Osteocyte (in vitro differentiated cells): ENCODE data around the gene PKP1. TPM values are rescaled to one million over a fixed set of nuclear protein-coding genes. Genes with fewer than 3 reads are reported as not detected.

Experiments used
- DNase-seq: peaks from one replicate; pipeline ENCODE4 v3.0.0; 2021; ENCODE audit warnings: mixed read lengths; ENCODE audit not compliant: unreplicated experiment; ENCODE audit errors: extremely low spot score
- H3K27ac Mint-ChIP-seq: one replicate; pipeline ENCODE4 v1.8.0; 2021; ENCODE audit warnings: mild to moderate bottlenecking, mixed read lengths; ENCODE audit not compliant: unreplicated experiment
- H3K27me3 Mint-ChIP-seq: one replicate; pipeline ENCODE4 v1.8.0; 2021; ENCODE audit warnings: mixed read lengths; ENCODE audit not compliant: unreplicated experiment
- H3K36me3 Mint-ChIP-seq: one replicate; pipeline ENCODE4 v1.8.0; 2021; ENCODE audit warnings: mixed read lengths; ENCODE audit not compliant: unreplicated experiment
- H3K4me1 Mint-ChIP-seq: one replicate; pipeline ENCODE4 v1.8.0; 2021; ENCODE audit warnings: mixed read lengths; ENCODE audit not compliant: unreplicated experiment
- H3K4me3 Mint-ChIP-seq: one replicate; pipeline ENCODE4 v1.8.0; 2021; ENCODE audit warnings: mild to moderate bottlenecking, moderate library complexity, mixed read lengths; ENCODE audit not compliant: unreplicated experiment
- H3K9me3 Mint-ChIP-seq: one replicate; pipeline ENCODE4 v1.8.0; 2021; ENCODE audit warnings: mixed read lengths; ENCODE audit not compliant: unreplicated experiment
- total RNA-seq: library from RNA; stranded (reverse); gene quantifications from 2 replicates; pipeline ENCODE4 v1.2.1, GENCODE V29; 2021
- TF ChIP-seq, protein P1 (sequence below): fragments of 200-600 bp; sonication (generic); IDR thresholded peaks from 2 replicates; pipeline ENCODE4 v1.5.0; 2021; ENCODE audit warnings: antibody characterized with exemption, mild to moderate bottlenecking, moderate library complexity

PKP1 gene
- total RNA-seq, 1 donor from 2014 or later, result not detected

GRCh38 chr1:201283836-201284553 is 689 bp downstream of the PKP1 start:
- Mint-ChIP-seq H3K27me3 (peaks cover 36% of the 10 kb centered on the region), H3K4me3 (no peak overlapping the region), H3K27ac (no peak overlapping the region), H3K9me3 (no peaks in the 10 kb centered on the region), H3K4me1 (peaks cover 2% of the 10 kb centered on the region), H3K36me3 (no peaks in the 10 kb centered on the region)
- no peak for DNase-seq
- TF ChIP-seq, protein P1, sequence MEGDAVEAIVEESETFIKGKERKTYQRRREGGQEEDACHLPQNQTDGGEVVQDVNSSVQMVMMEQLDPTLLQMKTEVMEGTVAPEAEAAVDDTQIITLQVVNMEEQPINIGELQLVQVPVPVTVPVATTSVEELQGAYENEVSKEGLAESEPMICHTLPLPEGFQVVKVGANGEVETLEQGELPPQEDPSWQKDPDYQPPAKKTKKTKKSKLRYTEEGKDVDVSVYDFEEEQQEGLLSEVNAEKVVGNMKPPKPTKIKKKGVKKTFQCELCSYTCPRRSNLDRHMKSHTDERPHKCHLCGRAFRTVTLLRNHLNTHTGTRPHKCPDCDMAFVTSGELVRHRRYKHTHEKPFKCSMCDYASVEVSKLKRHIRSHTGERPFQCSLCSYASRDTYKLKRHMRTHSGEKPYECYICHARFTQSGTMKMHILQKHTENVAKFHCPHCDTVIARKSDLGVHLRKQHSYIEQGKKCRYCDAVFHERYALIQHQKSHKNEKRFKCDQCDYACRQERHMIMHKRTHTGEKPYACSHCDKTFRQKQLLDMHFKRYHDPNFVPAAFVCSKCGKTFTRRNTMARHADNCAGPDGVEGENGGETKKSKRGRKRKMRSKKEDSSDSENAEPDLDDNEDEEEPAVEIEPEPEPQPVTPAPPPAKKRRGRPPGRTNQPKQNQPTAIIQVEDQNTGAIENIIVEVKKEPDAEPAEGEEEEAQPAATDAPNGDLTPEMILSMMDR, result no peak

DNA sequence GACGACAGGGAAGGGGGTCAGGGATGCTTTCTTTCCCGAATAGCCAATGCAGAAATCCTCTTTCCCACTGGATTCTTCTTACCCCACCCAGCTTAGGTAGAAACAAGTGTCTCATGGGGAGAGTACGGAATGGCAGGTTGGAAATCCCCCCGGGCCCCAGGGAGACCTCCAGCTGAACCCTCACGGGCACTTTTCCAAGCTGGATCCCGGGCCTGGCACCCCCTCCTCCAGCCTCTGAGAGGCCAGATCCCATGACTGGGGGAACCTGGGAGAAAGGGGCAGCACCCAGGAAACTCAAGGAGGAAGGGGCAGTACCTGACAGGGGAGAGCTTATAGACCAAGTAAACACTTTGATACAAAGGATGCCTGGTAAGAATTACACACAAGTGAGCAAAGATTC is 1.3 kb downstream of the PKP1 start:
- Mint-ChIP-seq H3K27ac (no peak overlapping the region), H3K4me3 (no peak overlapping the region), H3K36me3 (no peaks in the 10 kb centered on the region), H3K4me1 (no peaks in the 10 kb centered on the region), H3K9me3 (no peaks in the 10 kb centered on the region), H3K27me3 (peaks cover 38% of the 10 kb centered on the region)
- no peak for DNase-seq
- TF ChIP-seq, protein P1, result no peak

DNA sequence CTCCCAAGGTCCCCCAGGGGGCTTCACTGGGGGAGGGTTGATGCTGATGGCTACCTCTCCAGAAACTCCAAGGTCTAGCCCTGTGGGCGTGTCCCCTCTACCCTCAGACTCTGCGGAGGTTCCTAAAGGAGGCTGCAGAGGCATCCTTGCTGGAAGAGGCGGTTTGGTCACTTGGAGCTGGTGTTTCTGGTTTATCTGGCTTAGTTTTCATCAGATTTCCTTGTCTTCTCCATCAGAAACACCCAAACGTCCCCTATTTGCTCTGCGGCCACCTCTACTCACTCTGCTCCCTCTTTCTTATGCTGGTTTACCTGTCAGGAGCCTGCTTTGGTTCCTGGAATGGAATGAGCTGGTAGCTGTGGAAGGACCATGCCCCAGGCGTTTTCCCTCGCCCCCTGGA is 2.5 kb downstream of the PKP1 start:
- no peak overlapping the region for H3K4me3 Mint-ChIP-seq
- DNase-seq, result no peak
- no peaks in the 10 kb centered on the region for H3K4me1 Mint-ChIP-seq
- no peak overlapping the region for H3K27ac Mint-ChIP-seq
- H3K27me3 Mint-ChIP-seq, result peaks cover 38% of the 10 kb centered on the region
- TF ChIP-seq, protein P1, result no peak
- no peaks in the 10 kb centered on the region for H3K36me3 Mint-ChIP-seq
- no peaks in the 10 kb centered on the region for H3K9me3 Mint-ChIP-seq

DNA sequence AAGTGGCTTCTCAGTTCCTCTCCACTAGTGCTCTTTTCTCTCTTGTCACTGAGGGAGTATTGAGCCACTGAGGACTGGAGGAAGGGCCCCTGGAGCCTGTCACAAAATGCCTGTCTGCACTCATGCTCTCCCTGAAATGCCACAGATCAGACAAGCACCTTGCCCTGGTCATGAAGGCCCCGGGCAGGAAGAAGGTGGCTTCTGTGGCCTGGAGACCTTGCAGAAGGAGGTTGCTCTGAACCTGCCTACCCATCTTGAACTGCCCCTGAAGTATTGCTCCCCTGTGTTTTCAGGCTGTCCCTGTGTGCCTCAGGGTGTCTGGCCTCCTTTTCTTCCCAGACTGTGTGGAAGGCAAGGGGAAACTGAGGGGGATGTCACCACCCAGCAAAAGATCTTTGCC is 3.1 kb downstream of the PKP1 start:
- DNase-seq, result no peak
- Mint-ChIP-seq H3K4me3 (no peak overlapping the region), H3K4me1 (no peaks in the 10 kb centered on the region), H3K36me3 (no peaks in the 10 kb centered on the region), H3K9me3 (no peaks in the 10 kb centered on the region), H3K27me3 (peaks cover 38% of the 10 kb centered on the region), H3K27ac (no peak overlapping the region)
- TF ChIP-seq, protein P1, result no peak

DNA sequence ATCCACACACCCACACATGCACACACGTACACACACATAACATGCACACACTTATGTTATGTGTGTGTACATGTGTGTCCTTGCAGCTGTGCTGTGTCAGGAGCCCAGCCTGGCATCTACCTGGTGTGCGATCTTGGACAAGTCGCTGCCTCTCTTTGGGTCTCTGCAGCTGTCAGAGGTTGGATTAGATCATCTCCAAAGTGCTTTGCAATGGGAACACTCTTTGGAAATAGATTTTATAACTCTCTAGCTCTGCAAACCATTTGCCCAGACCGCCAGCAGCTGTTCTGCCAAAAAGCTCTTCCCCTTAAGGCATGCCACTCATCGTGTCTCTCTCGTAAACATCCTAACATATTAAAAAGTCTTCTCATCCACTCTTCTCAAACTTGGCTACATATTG is 4.7 kb downstream of the PKP1 start:
- TF ChIP-seq, protein P1, result no peak
- no peaks in the 10 kb centered on the region for H3K9me3 Mint-ChIP-seq
- no peak overlapping the region for H3K27ac Mint-ChIP-seq
- H3K36me3 Mint-ChIP-seq, result no peaks in the 10 kb centered on the region
- H3K4me1 Mint-ChIP-seq, result no peaks in the 10 kb centered on the region
- DNase-seq, result no peak
- H3K27me3 Mint-ChIP-seq, result peaks cover 37% of the 10 kb centered on the region
- no peak overlapping the region for H3K4me3 Mint-ChIP-seq
